ENCODE data around the gene SYT8.

SYT8 gene, protein sequence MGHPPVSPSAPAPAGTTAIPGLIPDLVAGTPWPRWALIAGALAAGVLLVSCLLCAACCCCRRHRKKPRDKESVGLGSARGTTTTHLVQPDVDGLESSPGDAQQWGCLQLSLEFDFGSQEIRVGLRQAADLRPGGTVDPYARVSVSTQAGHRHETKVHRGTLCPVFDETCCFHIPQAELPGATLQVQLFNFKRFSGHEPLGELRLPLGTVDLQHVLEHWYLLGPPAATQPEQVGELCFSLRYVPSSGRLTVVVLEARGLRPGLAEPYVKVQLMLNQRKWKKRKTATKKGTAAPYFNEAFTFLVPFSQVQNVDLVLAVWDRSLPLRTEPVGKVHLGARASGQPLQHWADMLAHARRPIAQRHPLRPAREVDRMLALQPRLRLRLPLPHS

DNA sequence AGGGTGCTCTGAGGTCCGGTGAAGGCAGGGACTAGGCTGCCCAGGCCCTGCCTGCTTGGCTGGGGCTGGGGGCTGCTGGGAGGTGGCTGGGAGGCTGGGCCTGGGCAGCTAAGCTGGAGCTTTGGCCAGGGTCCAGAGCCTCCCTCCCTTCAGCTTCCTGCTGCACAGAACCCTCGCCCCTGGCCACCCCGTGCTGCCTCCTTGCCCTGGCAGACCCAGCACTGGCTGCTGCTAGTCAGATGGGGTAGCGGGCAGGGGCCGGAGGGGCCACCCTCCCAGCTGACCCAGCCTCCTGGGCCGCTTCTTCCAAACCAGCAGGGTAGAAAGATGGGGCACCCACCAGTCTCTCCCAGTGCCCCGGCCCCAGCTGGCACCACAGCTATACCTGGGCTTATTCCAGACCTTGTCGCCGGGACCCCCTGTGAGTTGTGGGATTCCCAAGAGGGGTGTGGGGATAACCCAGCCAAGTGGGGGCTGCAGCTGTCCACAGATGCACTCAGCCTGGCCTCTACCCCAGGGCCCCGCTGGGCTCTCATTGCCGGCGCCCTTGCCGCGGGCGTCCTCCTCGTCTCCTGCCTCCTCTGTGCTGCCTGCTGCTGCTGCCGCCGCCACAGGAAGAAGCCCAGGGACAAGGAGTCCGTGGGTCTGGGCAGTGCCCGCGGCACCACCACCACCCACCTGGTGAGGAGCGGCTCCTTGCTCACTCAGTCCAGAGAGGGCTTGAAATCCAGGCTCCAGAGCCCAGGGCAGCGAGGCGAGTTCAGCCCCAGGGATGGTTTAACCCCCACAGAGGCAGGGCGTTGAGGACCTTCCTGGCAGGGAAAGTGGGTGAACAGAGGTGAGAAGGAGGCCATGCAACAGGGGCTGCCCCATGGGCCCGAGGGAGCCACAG, at the start of gene SYT8:
TSS of gene SYT8 (plus strand) at position 212 of the 892 bp plus-strand sequence. CDS start at position 328, 116 bp downstream.
- in situ Hi-C loops (cut with HindIII; ENCODE audit: low sequenced_read_pairs): no loop called here

- in situ Hi-C loops (cut with HindIII; ENCODE audit: low sequenced_read_pairs): no loop called here
Measured at GRCh38 chr11:1785749-1786413, 48.9 kb upstream of the SYT8 start.

- in situ Hi-C loops (cut with HindIII; ENCODE audit: low sequenced_read_pairs): no loop called here
Measured at GRCh38 chr11:1786466-1786865, 48.3 kb upstream of the SYT8 start.

- in situ Hi-C loops (cut with HindIII; ENCODE audit: low sequenced_read_pairs): no loop called here
Measured at GRCh38 chr11:1791912-1792311, 42.9 kb upstream of the SYT8 start.

GRCh38 chr11:1792461-1792860, 42.3 kb upstream of the SYT8 start:
- in situ Hi-C loops (cut with HindIII; ENCODE audit: low sequenced_read_pairs): no loop called here

DNA sequence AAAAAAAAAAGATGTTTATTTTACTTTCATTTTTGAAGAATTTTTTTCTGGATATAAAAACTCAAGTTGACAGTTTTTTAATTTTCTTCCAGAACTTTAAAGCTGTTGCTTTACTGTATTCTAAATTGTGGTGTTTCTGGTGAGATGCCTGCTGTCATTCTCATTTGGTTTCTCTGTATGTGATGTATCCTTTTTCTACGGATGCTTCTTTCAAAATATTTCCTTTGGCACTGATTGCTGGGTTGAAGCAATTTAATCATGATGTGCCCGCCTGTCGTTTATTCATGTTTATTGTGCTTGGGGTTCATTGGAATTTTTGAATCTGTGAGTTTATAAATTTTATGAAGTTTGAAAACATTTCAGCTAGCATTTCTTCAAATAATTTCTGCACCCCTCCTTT, 41.7 kb upstream of the SYT8 start:
- in situ Hi-C loops (cut with HindIII; ENCODE audit: low sequenced_read_pairs): no loop called here

DNA sequence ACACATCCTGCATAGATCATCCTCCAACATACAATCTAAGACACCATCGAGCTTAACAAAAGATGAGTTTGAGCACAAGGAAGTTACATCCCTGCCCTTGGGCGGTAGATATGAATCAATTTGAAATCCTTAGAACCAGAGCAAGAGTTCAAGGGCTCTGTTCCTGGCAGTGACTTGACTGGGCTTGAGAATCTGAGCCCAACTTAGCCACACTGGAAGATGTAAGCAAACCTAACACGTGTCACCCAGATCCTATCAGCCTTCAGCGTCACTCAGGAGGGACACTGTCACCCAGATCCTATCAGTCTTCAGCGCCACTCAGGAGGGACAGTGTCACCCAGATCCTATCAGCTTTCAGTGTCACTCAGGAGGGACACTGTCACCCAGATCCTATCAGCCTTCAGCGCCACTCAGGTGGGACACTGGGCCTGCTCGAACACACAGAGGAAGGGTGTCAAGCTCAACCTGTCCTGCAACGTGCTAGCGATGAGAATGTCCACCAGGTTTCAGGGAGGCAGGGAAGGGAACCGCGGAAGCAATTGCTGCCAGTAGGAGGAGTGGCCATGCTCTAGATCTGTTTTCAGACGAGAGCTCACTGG, 38.3 kb upstream of the SYT8 start:
- in situ Hi-C loops (cut with HindIII; ENCODE audit: low sequenced_read_pairs): no loop called here

GRCh38 chr11:1797391-1798125, 37.2 kb upstream of the SYT8 start:
- in situ Hi-C loops (cut with HindIII; ENCODE audit: low sequenced_read_pairs): no loop called here

DNA sequence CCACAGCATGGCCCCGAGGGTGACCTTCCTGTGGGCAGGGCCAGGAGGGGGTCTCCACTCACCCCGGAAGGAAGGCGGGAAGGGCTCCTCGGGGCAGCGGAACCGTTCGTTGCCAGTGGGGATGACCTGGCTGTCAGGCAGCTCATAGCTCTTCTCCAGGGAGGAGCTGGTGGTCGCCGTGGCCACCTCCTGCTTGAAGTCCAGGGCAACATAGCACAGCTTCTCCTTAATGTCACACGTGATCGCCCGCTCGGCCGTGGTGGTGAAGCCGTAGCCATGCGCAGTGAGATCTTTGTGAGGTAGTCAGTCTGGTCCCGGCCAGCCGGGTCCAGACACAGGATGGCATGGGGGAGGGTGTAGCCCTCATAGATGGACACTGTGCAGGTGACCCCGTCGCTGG, 31.5 kb upstream of the SYT8 start:
- in situ Hi-C loops (cut with HindIII; ENCODE audit: low sequenced_read_pairs): loop anchor here (25.0 kb wide), 1 partner anchor 91 kb away; no protein-coding TSS in a partner anchor

DNA sequence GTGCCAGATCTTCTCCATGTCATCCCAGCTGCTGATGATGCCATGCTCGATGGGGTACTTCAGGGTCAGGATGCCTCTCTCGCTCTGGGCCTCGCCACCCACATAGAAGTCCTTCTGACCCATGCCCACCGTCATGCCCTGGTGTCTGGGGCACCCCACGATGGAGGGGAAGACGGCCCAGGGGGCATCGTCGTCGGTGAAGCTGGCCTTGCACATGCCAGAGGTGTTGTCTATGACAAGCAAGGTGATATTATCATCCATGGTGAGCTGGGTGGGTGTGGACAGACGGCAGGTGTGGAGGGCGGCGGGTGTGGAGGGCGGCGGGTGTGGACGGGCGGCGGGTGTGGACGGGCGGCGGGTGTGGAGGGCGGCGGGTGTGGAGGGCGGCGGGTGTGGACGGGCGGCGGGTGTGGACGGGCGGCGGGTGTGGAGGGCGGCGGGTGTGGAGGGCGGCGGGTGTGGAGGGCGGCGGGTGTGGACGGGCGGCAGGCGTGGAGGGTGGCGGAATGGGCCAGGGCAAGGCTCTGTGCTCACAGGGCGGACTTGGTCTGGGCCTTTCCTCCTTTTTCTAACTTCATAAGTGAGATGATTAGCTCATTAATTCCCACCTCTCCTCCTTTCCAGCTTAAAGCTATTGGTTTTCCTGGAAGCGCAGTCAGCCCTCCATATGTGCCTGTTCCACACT, 30.8 kb upstream of the SYT8 start:
- in situ Hi-C loops (cut with HindIII; ENCODE audit: low sequenced_read_pairs): loop anchor here (25.0 kb wide), 1 partner anchor 92 kb away; no protein-coding TSS in a partner anchor

DNA sequence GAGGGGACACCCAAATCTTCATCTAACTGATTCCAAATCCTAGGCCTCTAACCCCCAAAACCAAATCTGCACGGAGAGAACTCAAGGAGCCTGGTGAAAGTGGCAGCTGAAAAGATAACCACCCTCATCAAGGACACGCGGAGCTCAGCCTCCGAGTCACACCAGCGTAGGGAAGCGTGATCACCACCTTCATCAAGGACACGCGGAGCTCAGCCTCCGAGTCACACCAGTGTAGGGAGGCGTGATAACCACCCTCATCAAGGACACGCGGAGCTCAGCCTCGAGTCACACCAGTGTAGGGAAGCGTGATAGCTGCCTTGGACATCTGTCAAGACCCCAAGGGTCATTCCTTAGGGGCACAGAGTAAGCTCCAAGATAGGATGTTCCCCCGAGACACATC, 29.3 kb upstream of the SYT8 start:
- in situ Hi-C loops (cut with HindIII; ENCODE audit: low sequenced_read_pairs): loop anchor here (25.0 kb wide), 1 partner anchor 93 kb away; no protein-coding TSS in a partner anchor

GRCh38 chr11:1807264-1807995, 27.4 kb upstream of the SYT8 start:
- in situ Hi-C loops (cut with HindIII; ENCODE audit: low sequenced_read_pairs): loop anchor here (25.0 kb wide), 1 partner anchor 95 kb away; no protein-coding TSS in a partner anchor

DNA sequence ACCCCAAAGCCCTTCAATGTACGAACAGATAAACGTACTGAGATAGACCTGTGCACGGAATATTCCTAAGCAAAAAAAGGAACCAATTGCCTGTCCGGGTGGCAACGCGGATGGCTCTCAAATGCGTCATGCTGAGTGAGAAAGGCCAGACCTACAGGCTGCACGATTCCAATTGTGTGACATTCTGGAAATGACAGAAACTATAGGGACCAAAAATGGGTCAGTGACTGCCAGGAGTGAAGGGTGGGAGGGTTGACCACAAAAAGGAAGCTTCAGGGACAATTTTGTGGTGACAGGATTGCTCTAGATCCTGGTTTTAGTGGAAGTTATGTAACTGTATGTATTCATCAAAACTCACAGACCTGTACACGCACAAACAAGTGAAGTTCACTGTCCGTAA, 24.0 kb upstream of the SYT8 start:
- in situ Hi-C loops (cut with HindIII; ENCODE audit: low sequenced_read_pairs): loop anchor here (25.0 kb wide), 1 partner anchor 98 kb away; no protein-coding TSS in a partner anchor

DNA sequence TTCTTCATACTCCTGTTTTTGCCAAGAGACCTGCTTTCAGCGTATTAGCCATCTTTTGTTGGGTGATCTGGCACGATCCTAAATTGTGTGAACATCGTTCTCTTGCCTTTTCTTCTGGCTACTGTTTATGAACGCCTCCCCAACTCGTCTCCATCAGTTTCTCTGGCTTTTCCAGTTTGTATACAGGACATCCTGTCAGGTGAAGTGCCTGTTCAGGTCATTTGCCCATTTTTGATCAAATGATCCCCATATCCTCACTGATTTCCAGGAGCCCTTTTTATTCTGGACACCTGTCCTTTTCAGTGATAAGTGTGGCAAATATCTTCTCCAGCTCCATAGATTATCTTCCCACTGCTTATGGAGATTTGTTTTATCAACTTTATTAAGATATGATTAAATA, 22.5 kb upstream of the SYT8 start:
- in situ Hi-C loops (cut with HindIII; ENCODE audit: low sequenced_read_pairs): loop anchor here (25.0 kb wide), 1 partner anchor 100 kb away; no protein-coding TSS in a partner anchor

DNA sequence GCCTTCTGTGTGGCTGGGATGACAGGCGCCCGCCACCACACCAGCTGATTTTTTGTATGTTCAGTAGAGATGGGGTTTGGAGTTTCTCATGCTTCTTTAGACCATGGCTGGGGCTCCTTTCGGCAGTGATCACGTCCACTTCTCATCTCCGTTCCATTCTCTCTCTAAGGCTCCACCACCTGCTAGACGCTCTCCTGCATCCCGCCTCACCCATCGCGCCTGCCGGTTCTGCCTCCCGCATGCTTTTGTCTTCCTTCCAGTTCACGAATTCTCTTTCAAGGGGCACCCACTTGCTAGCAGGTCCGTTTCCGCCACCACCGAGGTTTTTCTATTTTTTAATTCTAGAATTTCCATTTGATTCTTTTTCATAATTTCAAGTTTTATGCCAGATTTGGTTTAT, 22.0 kb upstream of the SYT8 start:
- in situ Hi-C loops (cut with HindIII; ENCODE audit: low sequenced_read_pairs): loop anchor here (25.0 kb wide), 1 partner anchor 100 kb away; no protein-coding TSS in a partner anchor

- in situ Hi-C loops (cut with HindIII; ENCODE audit: low sequenced_read_pairs): loop anchor here (25.0 kb wide), 1 partner anchor 101 kb away; no protein-coding TSS in a partner anchor
Measured at GRCh38 chr11:1813356-1813755, 21.4 kb upstream of the SYT8 start.

- in situ Hi-C loops (cut with HindIII; ENCODE audit: low sequenced_read_pairs): loop anchor here (25.0 kb wide), 1 partner anchor 102 kb away; no protein-coding TSS in a partner anchor
Measured at GRCh38 chr11:1814691-1815090, 20.1 kb upstream of the SYT8 start.

- in situ Hi-C loops (cut with HindIII; ENCODE audit: low sequenced_read_pairs): loop anchor here (25.0 kb wide), 1 partner anchor 103 kb away; no protein-coding TSS in a partner anchor
Measured at GRCh38 chr11:1815311-1815710, 19.5 kb upstream of the SYT8 start.
